Brain microvascular endothelial cell (primary cell): ENCODE results near the gene FAM193A.
A peak's percentile ranks its signal among the peaks of the same experiment; 100 is the strongest.

ENCODE experiments used
- DNase-seq: peaks from one replicate; pipeline ENCODE4 v3.0.0-alpha.2; 2020
- H3K27ac ChIP-seq: fragments of 250-450 bp; sonication (Bioruptor Pico); 2 replicates; pipeline ENCODE4 v1.5.1; 2020; ENCODE audit warnings: mild to moderate bottlenecking, moderate library complexity
- H3K27me3 ChIP-seq: fragments of 250-450 bp; sonication (Bioruptor Pico); replicated peaks from 2 replicates; pipeline ENCODE4 v1.5.1; 2020; ENCODE audit warnings: mild to moderate bottlenecking
- H3K36me3 ChIP-seq: fragments of 250-450 bp; sonication (Bioruptor Pico); replicated peaks from 2 replicates; pipeline ENCODE4 v1.5.1; 2020; ENCODE audit warnings: mild to moderate bottlenecking
- H3K4me3 ChIP-seq: 2 replicates; pipeline ENCODE4 v1.5.1; 2011; ENCODE audit warnings: low read depth, mild to moderate bottlenecking, control low read depth, low read length, moderate library complexity
- CTCF ChIP-seq: IDR thresholded peaks from 2 replicates; pipeline ENCODE4 v1.5.1; 2011; ENCODE audit warnings: low read depth, mild to moderate bottlenecking, moderate library complexity, low read length, control low read depth, inconsistent platforms; ENCODE audit errors: missing control alignments
- in situ Hi-C: cut with HindIII; loops from 2 replicates; pipeline ENCODE4 v1.10.0; 2017; ENCODE audit warnings: low sequenced_read_pairs, low pct_ligation_motif_present

The FAM193A gene

GRCh38 chr4:2713337-2713736, 176.9 kb downstream of the FAM193A start:
- no peak overlapping the region for H3K4me3 ChIP-seq
- in situ Hi-C loops, result no loop called here
- no peak for TF ChIP-seq CTCF
- peaks cover 18% of the 10 kb centered on the region for H3K36me3 ChIP-seq
- no peak for DNase-seq
- peak overlapping the region; percentile 94 for H3K27ac ChIP-seq
- H3K27me3 ChIP-seq, result no peaks in the 10 kb centered on the region

- in situ Hi-C loops, result no loop called here
- H3K27ac ChIP-seq, result peak overlapping the region; percentile 94
- no peak overlapping the region for H3K4me3 ChIP-seq
- peak; percentile 87 for DNase-seq
- H3K36me3 ChIP-seq, result peaks cover 18% of the 10 kb centered on the region
- no peaks in the 10 kb centered on the region for H3K27me3 ChIP-seq
- TF ChIP-seq CTCF, result peak; percentile 11
These were observed 177.8 kb downstream of the FAM193A start for GRCh38 chr4:2714061-2714770.

- Histone ChIP-seq H3K36me3 (peaks cover 18% of the 10 kb centered on the region), H3K4me3 (no peak overlapping the region), H3K27me3 (no peaks in the 10 kb centered on the region), H3K27ac (peak overlapping the region; percentile 94)
- DNase-seq, result no peak
- in situ Hi-C loops, result no loop called here
- no peak for TF ChIP-seq CTCF
These were observed 178.5 kb downstream of the FAM193A start for GRCh38 chr4:2714918-2715317.

GRCh38 chr4:2715426-2715825, 179.0 kb downstream of the FAM193A start:
- in situ Hi-C loops, result no loop called here
- no peaks in the 10 kb centered on the region for H3K27me3 ChIP-seq
- H3K36me3 ChIP-seq, result peaks cover 22% of the 10 kb centered on the region
- H3K27ac ChIP-seq, result no peak overlapping the region
- TF ChIP-seq CTCF, result no peak
- H3K4me3 ChIP-seq, result no peak overlapping the region
- no peak for DNase-seq

- H3K27me3 ChIP-seq, result no peaks in the 10 kb centered on the region
- no peak overlapping the region for H3K4me3 ChIP-seq
- in situ Hi-C loops, result no loop called here
- peaks cover 25% of the 10 kb centered on the region for H3K36me3 ChIP-seq
- TF ChIP-seq CTCF, result no peak
- no peak for DNase-seq
- H3K27ac ChIP-seq, result no peak overlapping the region
These were observed 179.8 kb downstream of the FAM193A start for GRCh38 chr4:2716236-2716635.

GRCh38 chr4:2721586-2721985, 185.1 kb downstream of the FAM193A start:
- TF ChIP-seq CTCF, result no peak
- Histone ChIP-seq H3K27ac (no peak overlapping the region), H3K27me3 (no peaks in the 10 kb centered on the region), H3K4me3 (no peak overlapping the region), H3K36me3 (peaks cover 31% of the 10 kb centered on the region)
- DNase-seq, result no peak
- in situ Hi-C loops, result no loop called here
